GM19438 (cell line): ENCODE data around the gene INPP5A.

Source experiments
- ATAC-seq: cut with Tn5 transposase; IDR thresholded peaks from one replicate; pipeline ENCODE4 v1.9.1; 2021; ENCODE audit warnings: low read depth; ENCODE audit not compliant: unreplicated experiment

INPP5A gene

DNA sequence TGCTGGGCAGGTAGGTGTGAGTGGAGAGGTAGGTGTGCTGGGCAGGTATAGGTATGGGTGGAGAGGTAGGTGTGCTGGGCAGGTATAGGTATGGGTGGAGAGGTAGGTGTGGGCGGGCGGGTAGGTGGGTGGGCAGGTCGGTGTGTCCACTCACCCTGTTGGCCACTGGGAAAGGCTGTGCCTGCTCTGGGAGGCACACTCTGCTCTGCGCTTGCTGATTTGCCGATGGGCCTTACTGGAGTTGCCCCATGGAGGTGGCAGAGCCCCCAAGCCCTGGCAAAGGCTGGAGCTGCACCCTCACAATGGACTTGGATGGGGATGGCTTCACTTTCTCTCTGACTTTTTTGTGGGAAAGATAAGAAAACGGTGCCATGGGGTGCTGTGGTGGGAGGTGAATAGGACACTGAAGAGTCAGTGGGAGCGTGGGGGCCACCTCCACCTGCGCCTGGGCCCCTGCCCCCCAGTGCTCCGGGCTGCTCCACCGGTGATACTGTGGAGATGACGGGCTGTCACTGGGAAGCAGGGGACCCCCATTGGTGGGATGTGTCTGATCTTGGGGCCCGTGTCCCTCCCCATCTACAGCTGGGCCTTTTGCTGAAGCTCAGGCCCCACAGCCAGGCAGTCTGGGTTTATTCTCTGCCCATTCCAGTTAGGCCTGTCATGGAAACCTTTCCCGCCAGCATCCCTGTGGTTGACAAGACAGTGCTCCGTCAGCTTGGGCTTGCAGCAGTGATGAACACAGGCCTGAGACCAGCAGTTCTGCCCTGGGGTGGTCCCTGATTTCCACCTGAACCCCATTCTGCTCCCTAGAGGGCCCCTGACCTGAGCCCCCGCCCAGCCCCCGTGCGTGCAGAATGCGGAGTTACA, 173.4 kb downstream of the INPP5A start:
- ATAC-seq, result no peak

DNA sequence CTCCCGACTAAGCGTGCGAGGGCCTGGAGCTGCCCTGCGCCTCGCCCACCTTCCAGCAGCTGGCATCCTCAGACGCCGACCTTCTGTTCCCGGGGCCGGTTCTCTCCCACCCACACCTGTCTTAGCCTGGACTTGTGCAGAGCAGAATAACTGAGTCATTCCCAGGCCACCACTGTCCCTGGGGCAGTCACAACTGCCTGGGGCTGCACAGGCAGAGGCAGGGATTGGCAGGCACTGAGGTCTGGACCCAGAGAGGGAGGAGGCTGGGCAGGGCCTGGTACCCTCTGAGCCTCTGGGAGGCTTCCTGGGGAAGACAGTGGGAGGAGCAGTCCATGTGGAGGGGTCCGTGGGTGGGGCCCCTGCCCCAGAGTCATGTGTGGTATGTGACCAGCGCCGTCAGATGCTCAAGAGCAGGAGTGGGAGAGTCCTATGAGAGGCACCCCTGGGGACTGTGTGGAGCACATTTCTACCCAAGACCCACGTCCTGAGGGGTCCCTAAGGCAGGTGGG, 174.1 kb downstream of the INPP5A start:
- ATAC-seq, result no peak

DNA sequence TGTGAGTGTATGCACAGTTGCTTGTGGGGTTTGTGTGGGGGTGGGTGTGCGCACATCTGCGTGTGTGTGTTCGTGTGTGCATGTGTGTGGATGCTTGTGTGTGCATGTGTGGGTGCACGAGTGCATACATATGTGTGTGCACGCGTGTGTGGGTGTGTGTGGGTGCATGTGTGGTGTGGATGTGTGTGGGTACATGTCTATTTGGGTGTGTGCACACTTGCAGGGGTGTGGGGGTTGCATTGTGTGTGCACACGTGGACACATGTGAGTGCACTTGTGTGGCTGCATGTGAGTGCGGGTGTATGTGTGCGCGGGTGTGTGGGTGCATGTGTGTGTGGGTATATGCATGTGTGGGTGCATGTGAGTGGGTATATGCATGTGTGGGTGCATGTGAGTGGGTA, 174.7 kb downstream of the INPP5A start:
- ATAC-seq, result no peak

DNA sequence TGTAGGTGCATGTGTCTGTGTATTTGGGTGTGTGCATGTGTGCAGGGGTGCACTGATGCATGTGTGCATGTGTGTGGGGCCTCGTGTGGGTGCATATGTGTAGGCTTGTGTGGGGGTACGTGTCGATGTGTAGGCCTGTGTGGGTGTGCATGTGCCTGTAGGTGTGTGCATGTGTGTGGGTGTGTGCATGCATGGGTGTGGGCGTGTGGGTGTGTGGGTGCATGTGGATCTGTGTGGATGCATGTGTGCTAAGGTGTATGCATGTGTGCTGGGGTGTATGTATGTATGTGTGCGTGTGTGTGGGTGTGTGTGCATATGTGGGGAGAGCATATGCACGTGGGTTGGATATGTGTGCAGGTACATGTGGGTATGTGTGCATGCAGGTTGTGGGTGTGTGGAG, 175.2 kb downstream of the INPP5A start:
- no peak for ATAC-seq

DNA sequence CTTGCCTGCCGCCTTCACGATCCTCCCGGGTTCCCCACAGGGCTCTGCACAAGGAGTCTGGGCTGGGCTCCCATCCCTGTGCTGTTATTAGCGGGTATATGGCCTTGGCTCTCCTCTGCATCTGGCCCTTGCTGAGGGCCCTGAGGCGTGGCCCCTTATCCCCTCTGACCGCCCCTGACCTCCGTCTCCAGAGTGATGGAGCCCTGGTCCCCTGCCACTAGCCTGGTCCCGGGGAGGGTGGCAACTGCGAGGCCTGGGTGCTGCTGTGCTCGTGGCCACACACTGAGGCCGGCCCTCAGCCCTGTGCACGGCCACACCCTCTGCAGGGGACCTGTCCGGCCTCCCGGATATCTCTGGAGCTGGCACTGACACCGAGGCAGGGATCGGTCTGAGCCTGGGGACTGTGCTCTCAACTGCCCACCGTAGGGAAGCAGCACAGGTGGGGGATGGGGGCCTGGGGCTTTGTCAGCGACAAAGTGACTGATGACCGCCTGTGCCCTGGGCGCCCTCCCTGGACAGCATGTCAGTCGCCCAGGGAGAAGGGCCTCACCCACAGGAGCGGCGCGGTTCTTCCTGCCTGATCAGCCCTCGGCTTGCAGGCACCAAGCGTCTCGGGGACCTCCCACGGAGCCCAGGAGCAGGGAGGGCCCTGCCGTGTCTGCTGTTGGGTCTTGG, 176.0 kb downstream of the INPP5A start:
- no peak for ATAC-seq

DNA sequence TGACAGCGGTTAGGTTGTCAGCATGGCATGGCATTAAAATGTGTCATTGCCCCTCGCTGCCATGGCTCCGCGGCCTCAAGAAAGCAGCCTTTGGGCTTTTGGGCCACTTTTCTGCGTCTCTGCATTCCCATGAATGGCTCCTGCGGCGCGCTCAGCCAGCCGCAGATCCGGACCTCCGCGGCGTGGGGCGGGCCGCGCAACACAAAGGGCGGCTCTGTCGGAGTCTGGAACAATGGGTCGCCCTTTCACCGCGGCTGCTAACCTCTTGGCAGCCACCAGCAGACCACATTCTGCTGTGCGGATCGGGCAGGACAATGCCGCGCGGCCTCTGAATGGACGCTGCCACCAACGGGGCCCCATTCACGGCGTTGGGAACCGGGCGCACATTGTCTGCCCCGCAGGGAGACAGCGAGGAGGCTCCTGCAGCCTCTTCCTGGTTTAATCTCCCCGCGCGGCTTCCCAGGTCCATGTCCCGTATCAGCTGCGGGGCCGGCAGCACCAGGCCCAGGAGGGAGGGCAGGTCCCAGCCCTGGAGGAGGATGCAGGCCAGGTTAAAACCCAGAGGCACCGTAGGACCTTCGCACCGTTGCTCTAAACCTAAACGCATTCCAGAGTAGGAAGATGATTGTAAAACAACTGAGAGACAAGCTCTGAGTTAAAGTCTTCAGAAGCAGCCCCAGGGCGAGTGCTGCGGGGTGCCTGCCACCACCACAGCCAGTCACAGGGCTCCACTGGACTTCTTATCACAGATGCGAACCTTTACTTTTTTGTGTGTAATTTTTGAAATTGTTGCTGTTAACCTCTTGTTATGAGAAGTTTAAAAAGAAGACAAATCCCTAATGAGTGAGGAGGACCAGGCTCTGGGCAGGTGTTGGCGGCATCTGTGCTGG, 176.8 kb downstream of the INPP5A start:
- no peak for ATAC-seq

DNA sequence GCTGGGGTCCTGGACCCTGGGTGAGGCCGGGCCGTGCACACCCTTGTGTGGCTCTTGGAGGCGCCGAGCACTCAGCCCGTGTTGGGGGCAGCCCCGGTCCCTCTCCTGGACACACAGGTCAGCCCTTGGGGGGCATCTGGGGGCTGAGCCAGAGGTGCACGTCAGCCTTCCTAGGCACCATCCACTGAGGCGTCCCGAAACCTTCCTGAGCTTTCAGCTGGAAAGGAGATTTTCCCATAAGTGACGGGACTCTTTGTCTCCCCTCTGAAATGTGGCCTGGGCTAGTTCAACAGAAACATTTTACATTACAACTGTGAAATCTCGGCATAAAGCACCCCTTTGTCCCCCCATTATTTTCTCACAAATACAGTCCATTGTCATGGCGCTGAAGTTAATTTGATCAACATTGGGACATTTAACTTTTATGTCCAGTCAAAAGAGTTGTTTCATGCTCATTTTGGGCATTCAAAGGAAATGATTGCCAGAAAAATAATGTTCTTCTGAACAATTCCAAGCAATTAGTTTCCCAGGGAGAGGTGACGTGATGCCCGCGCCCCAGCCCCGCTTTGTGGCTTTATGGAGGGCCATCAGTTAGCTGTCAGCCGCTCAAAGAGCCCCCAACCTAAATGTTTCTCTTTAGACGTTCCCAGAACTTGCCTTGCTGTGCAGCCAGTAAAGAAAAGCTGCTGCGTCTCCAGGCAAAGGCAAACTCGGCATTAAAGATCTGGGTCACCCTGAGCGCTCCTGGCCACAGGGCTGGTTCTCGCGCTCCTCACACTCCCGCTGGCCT, 177.6 kb downstream of the INPP5A start:
- ATAC-seq, result no peak

DNA sequence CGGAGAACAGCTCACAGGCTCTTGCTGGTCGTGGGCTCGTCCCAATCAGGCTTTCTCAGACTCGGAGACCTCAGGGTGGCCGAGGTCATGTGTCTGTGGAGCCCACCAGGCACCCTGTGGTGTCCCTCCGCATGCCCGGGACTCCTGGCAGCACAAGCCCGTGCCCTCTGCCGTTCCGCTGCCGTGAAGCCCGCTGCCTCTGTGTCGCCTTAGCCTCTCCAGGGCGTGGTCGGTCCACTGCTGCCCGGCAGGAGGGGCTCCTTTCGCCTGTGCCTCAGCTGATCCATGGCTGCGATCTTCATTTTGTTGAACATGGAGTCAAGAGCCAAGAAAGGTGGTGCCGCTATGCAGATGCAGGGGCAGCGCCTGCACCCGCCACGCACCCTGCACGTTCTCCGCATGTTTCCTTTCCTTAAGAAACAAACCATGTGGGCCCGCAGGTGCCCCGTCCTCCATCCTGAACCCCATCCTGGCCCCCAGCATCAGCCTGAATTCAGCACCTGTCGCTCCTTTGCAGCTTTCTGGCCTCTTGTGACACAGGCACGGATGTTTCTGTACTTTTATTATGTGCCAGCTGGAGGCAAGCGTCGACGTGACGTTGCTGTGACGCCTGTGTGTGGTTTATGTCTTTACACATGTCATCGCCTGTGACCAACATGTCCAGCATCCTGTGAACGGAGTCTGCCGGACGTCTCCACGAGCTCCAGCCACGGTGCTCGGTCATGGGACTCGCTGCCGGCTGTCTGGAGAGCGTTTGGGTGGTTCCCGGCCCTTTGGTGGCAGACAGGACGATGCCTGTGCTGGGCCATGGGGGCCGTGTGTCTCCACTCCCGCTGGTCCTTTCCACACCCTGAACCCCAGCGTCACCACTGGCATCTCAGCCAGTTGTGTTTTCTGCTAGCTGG, 178.4 kb downstream of the INPP5A start:
- no peak for ATAC-seq

DNA sequence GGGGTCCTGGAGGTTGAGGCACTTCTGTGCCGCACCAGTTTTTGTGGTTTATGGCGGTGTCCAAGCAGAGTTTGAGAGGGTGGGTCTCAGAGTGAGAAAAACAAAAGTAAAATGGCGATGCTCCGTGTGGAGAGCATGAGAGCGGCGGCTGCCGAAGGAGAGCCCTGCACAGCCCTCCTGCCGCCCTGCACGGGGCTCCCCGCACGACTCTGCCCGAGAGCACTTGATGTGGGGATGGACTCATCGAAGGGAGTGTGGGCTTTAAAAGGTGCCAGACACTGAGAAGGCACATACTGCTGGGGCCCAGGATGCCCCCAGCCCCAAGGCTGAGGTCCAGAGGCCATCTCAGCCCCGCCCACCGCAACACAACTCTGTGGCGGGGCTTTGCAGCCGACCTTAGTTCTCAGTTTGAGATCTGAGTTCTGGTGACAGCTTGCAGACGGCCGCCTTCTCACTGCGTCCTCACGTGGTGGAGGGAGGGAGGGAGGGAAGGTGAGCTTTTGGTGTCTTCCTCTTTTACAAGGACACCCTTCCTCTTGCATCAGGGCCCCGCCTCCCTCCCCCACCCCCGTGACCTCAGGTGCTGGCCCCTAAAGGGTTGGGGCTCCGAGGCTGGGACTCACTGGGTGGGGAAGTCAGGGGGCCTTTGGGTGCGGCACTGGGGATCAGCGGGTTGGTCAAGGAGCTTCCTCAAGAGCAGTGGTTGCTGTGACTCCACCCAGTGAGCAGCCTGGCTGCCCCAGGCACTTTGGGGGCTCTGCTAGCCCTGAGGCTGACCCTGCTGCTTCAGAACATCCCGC, 179.3 kb downstream of the INPP5A start:
- ATAC-seq, result no peak

DNA sequence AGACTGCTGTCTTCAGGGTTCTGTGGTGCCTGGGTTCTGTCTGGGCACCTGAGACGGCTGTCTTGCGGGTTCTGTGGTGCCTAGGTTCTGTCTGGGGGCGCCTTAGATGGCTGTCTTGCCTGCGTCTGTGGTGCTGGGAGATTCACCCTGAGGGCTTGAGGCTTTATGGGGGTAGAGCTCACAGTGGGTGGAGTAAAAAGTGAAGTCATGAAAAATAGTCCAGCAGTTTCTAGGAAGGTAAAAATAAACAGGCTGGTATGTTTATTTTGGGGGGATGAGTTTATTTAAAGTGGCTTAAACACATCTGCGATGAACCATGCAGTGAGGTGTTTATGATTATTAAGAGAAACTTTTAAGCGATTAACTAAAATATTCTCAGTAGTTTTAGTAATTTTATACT, 184.1 kb downstream of the INPP5A start:
- ATAC-seq, result no peak

DNA sequence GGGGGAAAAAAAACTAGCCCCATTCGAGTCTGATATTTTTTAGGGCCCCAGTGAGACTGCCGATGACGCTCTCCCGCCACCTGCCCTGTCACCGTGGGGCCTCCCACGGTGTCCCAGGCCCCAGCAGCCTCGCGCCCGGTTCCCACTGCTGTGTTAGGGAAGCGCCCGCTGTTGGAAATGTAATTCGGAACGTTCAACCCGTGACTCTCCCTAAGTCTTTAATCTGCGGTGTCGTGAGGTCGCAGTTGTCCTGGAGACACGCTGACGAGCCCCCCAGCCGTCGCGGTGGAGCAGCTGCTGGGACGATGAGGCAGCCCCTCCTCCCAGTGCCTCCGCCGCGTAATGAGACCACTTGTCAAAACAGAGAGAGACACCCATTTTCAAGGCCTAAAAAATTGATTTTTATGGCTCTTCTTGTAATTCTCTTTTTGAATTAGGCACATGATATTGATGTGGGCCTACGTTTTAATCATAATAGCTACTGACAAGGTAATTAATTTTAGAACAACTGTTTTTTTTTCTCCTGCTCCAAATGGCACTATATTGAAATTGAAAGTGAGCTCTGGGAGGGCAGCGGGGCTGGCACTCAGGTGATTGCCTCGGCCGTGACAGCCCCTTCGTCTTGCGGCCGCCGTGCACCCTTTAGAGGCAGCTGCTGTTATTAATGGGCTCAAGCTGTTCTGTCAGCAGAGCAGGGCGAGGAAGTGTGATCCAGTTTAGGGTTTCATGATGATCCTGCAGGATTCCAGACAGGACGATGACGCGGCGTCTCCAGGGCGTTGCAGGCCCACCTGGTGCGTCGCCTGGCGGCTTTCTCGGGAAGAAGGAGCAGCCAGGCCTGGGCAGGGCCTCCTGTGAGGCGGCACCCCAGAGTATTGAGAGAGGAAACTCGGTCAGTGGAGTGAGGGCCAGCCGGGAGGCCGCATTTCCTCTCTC, 185.1 kb downstream of the INPP5A start:
- ATAC-seq, result no peak

DNA sequence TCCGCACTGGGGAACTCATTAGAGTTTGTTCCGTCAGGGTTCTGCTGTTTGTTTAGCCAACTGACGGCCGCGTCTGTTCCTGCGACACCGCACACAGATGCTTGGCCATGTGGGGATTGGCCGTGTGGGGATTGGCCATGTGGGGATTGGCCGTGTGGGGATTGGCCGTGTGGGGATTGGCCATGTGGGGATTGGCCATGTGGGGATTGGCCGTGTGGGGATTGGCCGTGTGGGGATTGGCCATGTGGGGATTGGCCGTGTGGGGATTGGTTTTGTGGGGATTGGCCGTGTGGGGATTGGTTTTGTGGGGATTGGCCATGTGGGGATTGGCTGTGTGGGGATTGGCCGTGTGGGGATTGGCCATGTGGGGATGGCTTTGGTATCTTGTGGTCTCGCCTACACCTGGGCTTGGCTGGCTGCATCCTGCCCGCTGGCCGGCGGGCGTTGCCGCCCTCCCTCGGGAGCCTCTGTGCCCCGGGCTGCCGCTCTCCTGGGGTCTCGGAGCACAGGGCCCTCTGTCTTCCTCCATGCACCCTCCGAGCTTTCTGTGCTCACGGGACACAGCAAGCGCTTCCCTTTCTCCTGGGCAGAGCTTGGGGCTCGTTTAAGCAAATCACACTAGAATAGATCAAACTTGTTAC, 185.9 kb downstream of the INPP5A start:
- ATAC-seq, result no peak

DNA sequence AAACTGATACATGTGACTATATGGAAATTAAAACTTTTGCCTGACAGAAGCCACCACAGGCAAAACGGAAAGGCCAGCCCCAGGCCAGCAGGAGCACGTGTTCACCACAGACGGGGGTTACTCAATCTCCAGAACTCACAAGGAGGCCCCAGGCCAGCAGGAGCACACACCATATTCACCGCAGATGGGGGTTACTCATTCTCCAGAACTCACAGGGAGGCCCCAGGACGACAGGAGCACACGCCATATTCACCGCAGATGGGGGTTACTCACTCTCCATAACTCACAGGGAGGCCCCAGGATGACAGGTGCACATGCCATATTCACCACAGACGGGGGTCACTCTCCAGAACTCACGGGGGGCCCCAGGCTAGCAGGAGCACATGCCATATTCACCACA, 186.9 kb downstream of the INPP5A start:
- no peak for ATAC-seq

DNA sequence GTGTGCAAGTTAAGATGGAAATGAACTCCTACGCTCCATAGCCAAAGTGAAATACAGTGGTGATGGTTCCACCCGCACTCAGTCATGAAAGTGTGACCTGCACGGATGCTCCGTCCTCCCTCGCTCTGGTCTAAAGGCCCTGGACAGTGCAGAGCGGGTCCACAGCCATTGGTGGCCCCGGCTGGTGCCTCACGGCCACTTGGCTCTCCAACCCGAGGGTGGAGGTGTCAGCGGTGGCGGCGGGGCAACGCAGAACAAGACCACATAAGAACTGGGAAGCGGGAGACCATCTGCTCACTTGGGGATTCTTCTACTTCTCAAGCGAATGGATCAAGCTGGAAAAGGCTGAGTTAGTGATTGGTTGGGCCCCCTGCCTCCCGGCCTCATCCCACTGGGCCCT, 187.6 kb downstream of the INPP5A start:
- ATAC-seq, result no peak

DNA sequence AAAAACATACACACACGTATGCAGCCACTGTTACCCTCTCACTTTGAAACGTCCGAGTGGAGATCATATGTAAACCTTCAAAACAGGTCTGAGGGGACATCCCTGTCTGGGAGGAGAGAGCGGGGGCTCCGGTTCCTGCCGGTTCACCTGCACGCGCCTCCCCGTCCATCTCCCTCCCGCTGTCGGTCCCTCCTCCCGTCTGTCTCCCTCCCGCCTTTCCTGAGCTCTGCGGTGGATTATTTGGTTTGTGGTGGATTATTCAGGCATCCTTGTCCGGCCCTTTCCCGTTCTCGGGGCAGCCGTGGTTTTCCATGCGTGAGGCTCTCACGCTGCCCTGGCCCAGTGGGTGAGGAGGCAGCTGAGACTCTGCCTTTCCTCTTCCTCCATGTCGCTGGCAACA, 188.6 kb downstream of the INPP5A start:
- no peak for ATAC-seq

DNA sequence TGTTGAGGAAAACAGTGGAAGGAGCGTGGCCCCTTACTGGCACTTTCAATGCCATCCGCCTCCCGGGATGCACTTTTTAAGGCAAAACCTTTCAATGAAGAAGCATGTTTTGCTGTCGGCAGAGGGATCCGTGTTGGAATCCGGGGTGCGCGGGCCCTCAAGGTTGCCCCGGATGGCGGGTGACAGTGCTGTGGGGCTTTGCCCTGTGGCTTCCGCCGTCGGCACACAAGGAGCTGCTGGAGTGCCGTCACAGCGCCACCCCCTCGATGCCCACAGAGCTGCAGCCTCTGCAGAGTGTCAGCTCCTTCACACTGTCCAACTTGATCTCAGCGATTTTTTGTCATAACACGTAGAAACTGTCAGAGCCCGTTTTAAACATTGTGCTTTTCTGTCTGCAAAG, 189.4 kb downstream of the INPP5A start:
- ATAC-seq, result no peak

DNA sequence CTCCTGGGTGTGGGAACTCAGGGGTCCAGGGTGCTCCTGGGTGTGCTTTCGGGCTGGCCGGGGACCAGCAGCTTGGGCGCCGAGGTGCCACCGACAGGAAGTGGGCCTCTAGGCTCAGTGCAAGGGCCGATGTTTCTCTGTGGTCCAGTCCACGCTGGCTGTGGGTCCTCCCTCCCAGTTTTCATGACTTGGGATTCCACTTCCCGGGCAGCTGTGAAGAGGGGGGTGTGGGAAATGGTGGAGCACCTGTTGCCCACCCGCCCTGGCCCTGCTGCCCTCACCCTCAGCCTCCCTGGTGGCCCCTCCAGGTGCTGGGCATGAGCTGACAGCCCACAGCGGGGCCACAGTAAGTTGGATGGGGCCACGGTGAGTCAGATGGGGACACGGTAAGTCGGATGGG, 189.8 kb downstream of the INPP5A start:
- no peak for ATAC-seq
